ENCODE measurements around the gene C2orf15.
"Not testable (repeated sequence)": the region's sequence is repeated elsewhere in the genome, so short reads cannot be mapped to it uniquely, and the experiment has no call there.

C2orf15 gene

DNA sequence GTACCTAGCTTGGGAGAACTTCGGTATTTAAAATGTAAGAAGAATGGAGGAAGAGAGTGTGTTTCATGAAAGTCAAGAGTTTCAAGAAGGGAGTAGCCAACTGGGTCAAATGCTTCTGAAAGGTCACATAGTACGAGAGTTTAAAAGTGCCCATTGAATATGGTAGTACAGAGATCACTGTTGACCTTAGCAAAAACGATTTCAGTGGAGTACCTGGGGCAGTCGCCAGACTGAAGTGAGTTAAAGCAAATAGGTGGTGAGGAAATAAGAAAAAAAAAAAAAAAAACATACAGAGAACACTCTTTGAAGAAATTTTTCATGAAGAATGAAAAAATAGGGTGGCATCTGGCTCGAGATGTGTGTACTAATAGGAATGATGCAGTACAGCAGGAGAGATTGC is 24.7 kb downstream of the C2orf15 start:
- DNase-seq (ENCODE audit: low spot score): no peak

DNA sequence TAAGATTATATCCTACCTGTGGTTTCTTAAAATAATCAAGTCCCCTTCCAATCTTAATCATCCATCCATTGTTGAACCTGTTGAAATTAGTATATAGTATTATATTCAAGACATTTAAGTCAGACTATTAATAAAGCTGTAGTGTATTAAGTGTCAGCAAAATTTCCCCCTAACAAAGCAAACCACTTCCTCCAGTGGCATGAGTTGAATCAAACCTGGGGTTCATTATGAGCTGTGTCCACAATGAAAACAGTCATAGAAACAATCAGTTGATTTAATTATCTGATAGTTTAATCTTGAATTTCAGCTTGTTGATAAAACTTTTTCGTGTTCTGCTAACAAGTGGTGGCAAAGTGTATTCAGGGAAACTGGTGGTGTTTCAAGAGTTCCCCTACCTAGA is 28.0 kb downstream of the C2orf15 start:
- DNase-seq (ENCODE audit: low spot score): no peak

DNA sequence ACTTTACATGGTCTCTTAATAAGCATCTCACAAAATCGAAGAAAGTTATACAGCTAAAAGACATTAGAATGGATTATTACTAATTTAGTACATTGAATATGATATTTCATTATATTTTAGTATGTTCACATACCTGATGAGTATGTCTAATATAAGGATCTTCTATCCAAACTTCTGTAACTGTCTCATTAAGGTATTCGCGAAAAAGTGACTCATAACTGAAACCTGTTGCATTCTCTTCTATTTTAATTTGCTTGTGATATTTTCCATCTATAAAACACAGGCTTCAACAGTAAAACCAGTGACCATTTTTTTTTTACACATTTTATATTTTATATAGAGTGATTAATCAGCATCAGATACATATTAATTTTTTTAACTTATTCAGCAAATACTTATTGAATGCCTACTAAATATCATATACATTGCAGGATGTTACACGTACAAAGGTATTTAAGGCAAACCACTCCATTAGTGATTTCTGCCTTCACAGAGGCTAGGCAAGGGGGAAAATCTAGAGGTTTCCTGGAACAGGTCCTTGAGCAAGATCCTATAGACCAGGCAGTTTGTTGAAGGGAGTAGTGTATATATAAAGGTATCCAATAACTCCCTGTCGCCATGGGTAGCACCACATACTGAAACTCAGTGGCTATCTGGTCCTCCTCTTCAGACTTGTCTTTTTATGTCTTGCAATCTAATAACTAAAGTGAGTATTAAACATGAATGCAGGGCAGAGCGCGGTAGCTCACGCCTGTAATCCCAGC is 30.1 kb downstream of the C2orf15 start:
- DNase-seq (ENCODE audit: low spot score): no peak

DNA sequence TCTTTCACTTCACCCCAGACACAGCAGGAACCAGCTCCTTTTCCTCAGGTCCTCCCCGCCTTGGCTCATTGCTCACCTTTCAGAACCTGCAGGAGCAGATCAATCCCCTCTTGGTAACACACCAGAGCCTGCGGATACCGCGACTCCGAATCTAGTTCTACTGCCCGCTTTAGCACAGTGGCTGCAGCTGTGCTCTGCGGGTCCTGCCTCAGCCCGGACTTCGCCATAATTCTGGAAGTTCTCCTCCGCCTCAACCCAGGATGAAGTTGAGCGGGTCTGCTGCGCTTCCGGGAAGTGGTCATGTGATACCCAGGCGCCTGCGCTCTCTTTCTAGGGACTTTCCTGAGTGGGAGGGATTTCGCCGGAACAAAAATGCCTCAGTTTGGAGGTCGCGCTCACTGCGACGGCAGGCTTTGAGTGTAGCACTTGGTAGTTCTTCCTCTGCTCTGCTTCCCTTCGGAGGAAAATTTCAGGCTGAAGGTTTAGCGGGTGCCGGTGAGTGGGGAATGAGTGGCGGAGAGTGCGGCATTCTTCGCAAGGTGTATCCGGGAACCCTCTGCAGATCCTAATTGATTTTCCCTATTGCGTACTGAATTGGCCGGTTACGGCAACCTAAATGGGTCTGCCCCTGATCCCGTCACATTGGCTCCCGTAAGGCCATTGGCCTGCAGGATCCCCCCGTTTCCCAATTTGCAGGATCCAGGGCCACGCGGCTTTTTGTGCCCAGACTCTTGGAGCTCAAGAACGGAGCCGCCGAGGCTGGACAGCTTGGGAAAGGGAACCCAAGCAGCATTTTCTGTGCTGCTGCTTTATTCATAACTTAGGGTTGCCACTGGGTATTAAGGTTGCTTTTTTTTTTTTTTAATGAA is 39.5 kb downstream of the C2orf15 start, which contains the start of the genes MITD1 and MRPL30:
TSS of gene MITD1 (minus strand) at position 304 of the 869 bp plus-strand sequence. CDS start at position 227, 77 bp downstream.
TSS of gene MRPL30 (plus strand) at position 430 of the 869 bp plus-strand sequence. CDS start 5,020 bp downstream, outside the sequence.
- DNase-seq (ENCODE audit: low spot score): peak; percentile 95

DNA sequence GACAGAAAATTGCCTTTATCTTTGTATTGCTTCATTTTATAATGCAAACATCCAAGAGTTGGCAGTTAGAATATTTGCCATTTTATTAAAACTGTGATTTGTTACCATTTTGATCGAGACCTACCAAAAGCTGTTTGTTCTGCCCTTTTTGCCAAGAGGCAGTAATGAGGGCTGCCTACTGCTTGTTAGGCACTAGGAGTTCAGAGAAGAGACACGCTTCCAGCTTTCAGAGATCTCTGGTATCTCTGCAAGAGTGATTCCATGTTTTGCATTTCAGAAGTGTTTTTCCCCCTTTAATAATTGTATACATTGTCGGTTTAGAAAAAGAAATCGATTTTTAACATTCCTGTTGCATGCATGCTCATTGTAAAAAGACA is 40.1 kb downstream of the C2orf15 start:
- no peak for DNase-seq (ENCODE audit: low spot score)

DNA sequence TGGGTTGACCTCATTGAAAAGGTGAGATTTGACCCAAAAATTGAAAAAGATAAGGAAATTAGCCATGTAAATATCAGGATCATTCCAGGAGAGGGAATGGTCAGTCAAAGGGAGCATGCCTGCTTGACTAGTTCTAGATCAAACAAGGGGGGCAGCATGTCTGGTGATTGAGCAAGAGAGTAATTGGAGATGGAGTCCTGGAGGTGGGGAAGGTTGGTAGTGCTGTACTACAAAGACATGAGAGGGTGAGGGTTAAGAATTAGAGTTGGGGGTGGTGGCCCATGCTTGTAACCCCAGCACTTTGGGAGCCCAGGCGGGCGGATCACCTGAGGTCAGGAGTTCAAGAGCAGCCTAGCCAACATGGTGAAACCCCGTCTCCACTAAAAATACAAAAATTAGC is 41.5 kb downstream of the C2orf15 start:
- no peak for DNase-seq (ENCODE audit: low spot score)

DNA sequence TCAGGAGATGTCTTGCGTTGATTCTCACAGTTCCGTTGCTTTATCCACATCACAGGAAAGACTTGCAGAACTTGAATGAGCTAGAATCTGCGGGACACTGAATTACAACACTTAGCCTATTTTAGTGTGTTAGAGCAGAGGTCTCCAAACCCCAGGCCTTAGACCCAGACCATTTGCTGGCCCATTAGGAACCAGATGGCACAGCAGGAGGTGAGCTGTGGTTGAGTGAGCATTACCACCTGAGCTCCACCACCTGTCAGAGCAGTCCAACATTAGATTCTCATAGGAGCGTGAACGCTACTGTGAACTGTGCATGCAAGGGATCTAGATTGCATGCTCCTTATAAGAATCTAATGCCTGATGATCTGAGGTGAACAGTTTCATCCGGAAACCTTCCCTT is 43.3 kb downstream of the C2orf15 start:
- no peak for DNase-seq (ENCODE audit: low spot score)

DNA sequence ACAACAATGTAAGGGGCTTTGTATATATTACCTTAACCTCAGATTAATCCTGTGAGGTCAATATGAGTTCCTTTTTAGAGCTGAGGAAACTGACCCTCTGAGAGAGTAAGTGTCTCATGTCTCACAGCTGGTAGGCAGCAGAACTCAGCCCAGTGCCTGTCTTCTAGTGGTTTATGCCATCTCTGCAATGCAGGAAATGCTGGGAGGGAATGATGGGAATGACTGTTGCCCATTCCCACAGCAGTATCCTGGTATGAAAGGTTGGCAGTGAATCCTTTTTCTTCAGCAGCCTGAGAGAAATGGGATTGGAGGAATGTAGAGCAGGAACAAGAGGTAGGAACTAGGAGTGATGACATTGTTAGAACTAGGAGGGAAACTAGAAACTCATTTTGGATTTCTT is 45.5 kb downstream of the C2orf15 start:
- no peak for DNase-seq (ENCODE audit: low spot score)

DNA sequence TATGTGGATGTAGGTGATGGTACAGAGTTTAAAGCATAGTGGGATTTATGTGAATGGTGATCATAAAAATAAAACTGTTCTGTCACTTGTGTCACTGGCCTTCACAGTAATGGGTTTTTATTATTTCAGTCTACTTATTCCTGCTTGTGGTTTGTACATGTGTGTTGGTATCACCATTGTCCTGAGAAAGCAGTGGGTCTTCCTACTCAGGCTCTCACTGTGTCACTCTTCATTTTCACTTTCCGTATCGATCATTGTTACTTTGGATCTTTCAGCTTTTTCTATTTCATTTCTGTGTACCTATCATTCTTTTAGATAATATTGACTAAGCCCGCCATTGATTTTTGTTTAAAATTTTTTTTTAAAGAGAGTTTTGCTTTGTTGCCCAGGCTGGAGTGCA is 46.9 kb downstream of the C2orf15 start:
- DNase-seq (ENCODE audit: low spot score): no peak

DNA sequence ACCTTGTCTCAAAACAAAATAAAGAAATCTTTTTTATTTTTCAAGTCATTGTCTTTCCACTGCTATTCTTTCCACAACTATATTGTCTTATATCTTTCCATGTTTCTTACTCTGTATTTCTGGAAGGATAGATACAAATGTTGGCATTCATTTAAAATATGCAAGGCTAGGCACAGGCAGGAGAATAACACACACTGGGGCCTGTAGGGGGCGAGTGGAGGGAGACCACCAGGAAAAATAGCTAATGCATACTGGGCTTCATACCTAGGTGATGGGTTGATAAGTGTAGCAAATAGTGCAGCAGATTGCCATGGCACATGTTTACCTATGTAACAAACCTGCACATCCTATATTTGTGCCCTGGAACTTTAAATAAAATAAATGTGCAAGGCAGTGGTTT is 49.0 kb downstream of the C2orf15 start:
- DNase-seq (ENCODE audit: low spot score): no peak

DNA sequence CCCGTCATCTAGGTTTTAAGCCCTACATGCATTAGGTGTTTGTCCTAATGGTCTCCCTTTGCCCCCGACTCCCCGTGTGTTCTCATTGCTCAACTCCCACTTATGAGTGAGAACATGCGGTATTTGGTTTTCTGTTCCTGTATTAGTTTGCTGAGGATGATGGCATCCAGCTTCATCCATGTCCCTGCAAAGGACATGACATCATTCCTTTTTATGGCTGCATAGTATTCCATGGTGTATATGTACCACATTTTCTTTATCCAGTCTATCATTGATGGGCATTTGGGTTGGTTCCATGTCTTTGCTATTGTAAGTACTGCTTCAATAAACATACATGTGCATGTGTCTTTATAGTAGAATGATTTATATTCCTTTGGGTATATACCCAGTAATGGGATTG is 50.9 kb downstream of the C2orf15 start:
- not testable (repeated sequence) for DNase-seq (ENCODE audit: low spot score)

DNA sequence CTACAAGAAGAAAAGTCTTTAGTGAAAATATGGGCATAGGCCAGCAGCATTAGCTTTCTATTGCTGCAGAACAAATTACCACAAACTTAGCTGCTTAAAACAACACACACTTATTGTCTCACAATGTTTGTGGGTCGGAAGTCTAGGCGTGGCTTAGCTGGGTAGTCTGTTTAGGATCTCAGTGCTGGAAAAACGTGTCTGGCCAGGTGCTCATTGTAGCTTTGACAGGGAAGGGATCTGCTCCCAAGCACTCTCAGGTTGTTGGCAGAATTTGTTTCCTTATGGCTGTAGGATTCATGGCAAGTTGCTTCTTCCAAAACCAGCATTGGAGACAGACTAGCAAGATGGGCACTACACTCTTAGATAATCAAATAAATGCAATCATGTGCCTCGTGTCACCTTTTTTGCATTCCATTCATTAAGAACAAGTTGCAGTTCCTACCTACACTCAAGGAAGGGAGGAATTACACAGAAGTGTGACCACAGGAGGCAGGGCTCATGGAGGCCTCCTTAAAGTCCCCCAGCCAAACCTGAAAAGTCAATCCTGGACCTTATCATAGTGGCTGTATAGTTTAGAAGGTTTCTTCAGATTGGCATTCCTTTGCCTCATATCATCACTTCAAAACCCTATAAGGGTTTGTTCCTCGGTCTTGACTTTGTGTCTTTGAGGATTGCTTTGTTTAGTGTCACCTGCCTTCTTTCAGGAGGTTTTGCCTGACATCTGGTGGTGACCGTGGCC is 56.8 kb downstream of the C2orf15 start:
- DNase-seq (ENCODE audit: low spot score): no peak

DNA sequence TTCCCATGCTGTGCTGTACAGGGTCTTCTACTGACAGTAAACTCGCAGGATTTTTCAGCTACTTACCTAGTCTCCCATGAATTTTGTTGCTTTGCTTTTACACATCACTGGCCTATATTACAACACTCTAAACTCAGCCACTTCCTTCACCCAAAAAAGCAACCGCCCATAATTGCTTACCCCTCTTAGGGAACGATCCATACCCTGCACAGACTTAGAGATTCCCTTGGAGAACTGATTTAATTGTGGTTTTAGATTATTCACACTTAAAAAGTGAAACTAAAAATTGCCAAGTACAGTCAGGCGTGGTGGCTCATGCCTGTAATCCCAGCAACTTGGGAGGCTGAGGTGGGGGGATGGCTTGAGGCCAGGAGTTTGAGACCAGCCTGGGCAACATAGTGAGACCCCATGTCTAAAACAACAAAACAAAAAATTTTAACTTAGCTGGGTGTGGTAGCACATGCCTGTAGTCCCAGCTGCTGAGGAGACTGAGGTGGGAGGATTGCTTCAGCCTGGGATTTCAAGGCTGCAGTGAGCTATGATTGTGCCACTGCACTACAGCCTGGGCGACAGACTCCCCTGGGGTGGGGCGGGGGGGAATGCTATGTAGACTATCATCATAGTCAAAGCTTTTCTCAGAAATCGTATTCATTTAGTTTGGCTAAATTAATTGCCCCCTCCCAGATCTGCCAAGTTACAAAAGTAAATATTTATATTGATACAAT is 58.7 kb downstream of the C2orf15 start:
- DNase-seq (ENCODE audit: low spot score): no peak
